Skeletal muscle tissue (tissue), 4 donors: ENCODE results near the gene AGXT. TPM values are rescaled to one million over a fixed set of nuclear protein-coding genes. Genes with fewer than 3 reads are reported as not detected.

Source experiments
- H3K27ac ChIP-seq: one replicate; pipeline ENCODE4 v1.7.0; 2013; ENCODE audit warnings: mild to moderate bottlenecking, low read depth, low read length, inconsistent platforms
- H3K27me3 ChIP-seq, 3 donors: one replicate each; pipeline ENCODE4 v1.7.0; 2013; ENCODE audit warnings: low read length in 3 of 3; ENCODE audit not compliant: control insufficient read depth in 3 of 3, insufficient read depth in 3 of 3
- H3K36me3 ChIP-seq, 3 donors: one replicate each; pipeline ENCODE4 v1.7.0; 2013; ENCODE audit warnings: low read length in 3 of 3; ENCODE audit not compliant: control insufficient read depth in 3 of 3, insufficient read depth in 3 of 3
- H3K4me1 ChIP-seq, 3 donors: one replicate each; pipeline ENCODE4 v1.7.0; 2013; ENCODE audit warnings: low read length in 3 of 3, mild to moderate bottlenecking in 3 of 3; ENCODE audit not compliant: control insufficient read depth in 3 of 3, insufficient read depth in 3 of 3
- H3K4me3 ChIP-seq, 3 donors: one replicate each; pipeline ENCODE4 v1.7.0; 2013; ENCODE audit warnings: low read length in 3 of 3
- H3K9ac ChIP-seq, 3 donors: one replicate each; pipeline ENCODE4 v1.7.0; 2013; ENCODE audit warnings: low read length in 3 of 3, mild to moderate bottlenecking in 3 of 3, moderate library complexity in 2 of 3, low read depth in 1 of 3
- H3K9me3 ChIP-seq, 3 donors: one replicate each; pipeline ENCODE4 v1.7.0; 2013; ENCODE audit warnings: low read length in 3 of 3; ENCODE audit not compliant: control insufficient read depth in 3 of 3
- total RNA-seq: library from RNA; depleted of rRNA; stranded (reverse); fragments of >200 nt; gene quantifications from one replicate; pipeline ENCODE4 v1.2.3, GENCODE V29; 2014
- donor health status: Osteomylitis.

Gene AGXT
- not detected for total RNA-seq

GRCh38 chr2:240868286-240869108 is at the start of gene AGXT:
TSS of gene AGXT (plus strand) at chr2:240868824. CDS start at chr2:240868866, 42 bp downstream.
- H3K27ac ChIP-seq = no peak within 1 kb of the TSS
- H3K36me3 ChIP-seq = no peaks in the 10 kb centered on the region
- no peaks in the 10 kb centered on the region for H3K9me3 ChIP-seq
- peaks cover 0 to 18% (median 0%) of the 10 kb centered on the region in 3 donors for H3K27me3 ChIP-seq
- H3K4me1 ChIP-seq = no peaks in the 10 kb centered on the region
- no peak within 1 kb of the TSS for H3K9ac ChIP-seq
- H3K4me3 ChIP-seq = no peak within 1 kb of the TSS

- Histone ChIP-seq H3K27ac (no peak overlapping the region), H3K27me3 (peaks cover 56 to 64% (median 57%) of the 10 kb centered on the region in 3 donors), H3K4me1 (peaks cover 0 to 4% (median 3%) of the 10 kb centered on the region in 3 donors), H3K9me3 (peaks cover under 1 to 9% (median 1%) of the 10 kb centered on the region in 3 donors), H3K36me3 (no peaks in the 10 kb centered on the region), H3K9ac (no peak overlapping the region), H3K4me3 (peak overlapping the region in 1 of 3 donors; percentile 14)
These were observed 49.3 kb upstream of the AGXT start for GRCh38 chr2:240819126-240819857.

GRCh38 chr2:240819858-240820606 is 48.6 kb upstream of the AGXT start, which contains the start of gene KIF1A:
TSS of gene KIF1A (minus strand) at chr2:240820219. CDS start at chr2:240797752, 22,467 bp downstream.
- H3K9me3 ChIP-seq = peaks cover 0 to 7% (median 0%) of the 10 kb centered on the region in 3 donors
- H3K36me3 ChIP-seq = no peaks in the 10 kb centered on the region
- no peak within 1 kb of the TSS for H3K27ac ChIP-seq
- peaks cover 0 to 4% (median 3%) of the 10 kb centered on the region in 3 donors for H3K4me1 ChIP-seq
- peaks cover 59 to 70% (median 62%) of the 10 kb centered on the region in 3 donors for H3K27me3 ChIP-seq
- peak within 1 kb of the TSS in 1 of 3 donors; percentile 14 for H3K4me3 ChIP-seq
- no peak within 1 kb of the TSS for H3K9ac ChIP-seq

- H3K27me3 ChIP-seq = peaks cover 65 to 72% (median 68%) of the 10 kb centered on the region in 3 donors
These were observed 47.8 kb upstream of the AGXT start for GRCh38 chr2:240820607-240821428.

GRCh38 chr2:240821429-240821778 is 47.2 kb upstream of the AGXT start:
- Histone ChIP-seq H3K4me3 (no peak overlapping the region), H3K9me3 (peaks cover 0 to 7% (median 0%) of the 10 kb centered on the region in 3 donors), H3K36me3 (no peaks in the 10 kb centered on the region), H3K9ac (no peak overlapping the region), H3K27me3 (peaks cover 68 to 72% (median 68%) of the 10 kb centered on the region in 3 donors), H3K27ac (no peak overlapping the region), H3K4me1 (peaks cover 0 to 4% (median 3%) of the 10 kb centered on the region in 3 donors)

More at GRCh38 chr2:240820607-240821428, 47.8 kb upstream of the AGXT start:
- Histone ChIP-seq H3K36me3 (no peaks in the 10 kb centered on the region), H3K27ac (no peak overlapping the region), H3K9ac (no peak overlapping the region), H3K4me1 (peaks cover 0 to 4% (median 3%) of the 10 kb centered on the region in 3 donors), H3K9me3 (peaks cover 0 to 7% (median 0%) of the 10 kb centered on the region in 3 donors), H3K4me3 (no peak overlapping the region)

- Histone ChIP-seq H3K9me3 (peaks cover 0 to 7% (median 0%) of the 10 kb centered on the region in 3 donors), H3K9ac (no peak overlapping the region), H3K27me3 (peaks cover 70 to 72% (median 72%) of the 10 kb centered on the region in 3 donors), H3K36me3 (no peaks in the 10 kb centered on the region), H3K4me3 (no peak overlapping the region), H3K27ac (no peak overlapping the region), H3K4me1 (peaks cover 0 to 4% (median 3%) of the 10 kb centered on the region in 3 donors)
These were observed 46.3 kb upstream of the AGXT start for GRCh38 chr2:240822280-240822847.

GRCh38 chr2:240823449-240824336 is 44.9 kb upstream of the AGXT start:
- no peaks in the 10 kb centered on the region for H3K36me3 ChIP-seq
- no peak overlapping the region for H3K27ac ChIP-seq
- H3K27me3 ChIP-seq = peaks cover 68 to 71% (median 69%) of the 10 kb centered on the region in 3 donors
- peaks cover 0 to 1% (median under 1%) of the 10 kb centered on the region in 3 donors for H3K4me1 ChIP-seq
- H3K9ac ChIP-seq = no peak overlapping the region
- H3K9me3 ChIP-seq = peaks cover 0 to 7% (median 0%) of the 10 kb centered on the region in 3 donors
- H3K4me3 ChIP-seq = no peak overlapping the region

GRCh38 chr2:240825476-240825875 is 43.1 kb upstream of the AGXT start:
- Histone ChIP-seq H3K9me3 (peaks cover 0 to 7% (median 0%) of the 10 kb centered on the region in 3 donors), H3K27me3 (peaks cover 72 to 82% (median 72%) of the 10 kb centered on the region in 3 donors), H3K4me1 (no peaks in the 10 kb centered on the region), H3K27ac (no peak overlapping the region), H3K36me3 (no peaks in the 10 kb centered on the region), H3K9ac (no peak overlapping the region), H3K4me3 (no peak overlapping the region)
